SIG-M5 (cell line): Measurements from ENCODE around the gene RPLP2.

Experiments
- DNase-seq: peaks from one replicate; lab custom pipeline; 2025; lab: John Stamatoyannopoulos, UW

RPLP2 gene

DNA sequence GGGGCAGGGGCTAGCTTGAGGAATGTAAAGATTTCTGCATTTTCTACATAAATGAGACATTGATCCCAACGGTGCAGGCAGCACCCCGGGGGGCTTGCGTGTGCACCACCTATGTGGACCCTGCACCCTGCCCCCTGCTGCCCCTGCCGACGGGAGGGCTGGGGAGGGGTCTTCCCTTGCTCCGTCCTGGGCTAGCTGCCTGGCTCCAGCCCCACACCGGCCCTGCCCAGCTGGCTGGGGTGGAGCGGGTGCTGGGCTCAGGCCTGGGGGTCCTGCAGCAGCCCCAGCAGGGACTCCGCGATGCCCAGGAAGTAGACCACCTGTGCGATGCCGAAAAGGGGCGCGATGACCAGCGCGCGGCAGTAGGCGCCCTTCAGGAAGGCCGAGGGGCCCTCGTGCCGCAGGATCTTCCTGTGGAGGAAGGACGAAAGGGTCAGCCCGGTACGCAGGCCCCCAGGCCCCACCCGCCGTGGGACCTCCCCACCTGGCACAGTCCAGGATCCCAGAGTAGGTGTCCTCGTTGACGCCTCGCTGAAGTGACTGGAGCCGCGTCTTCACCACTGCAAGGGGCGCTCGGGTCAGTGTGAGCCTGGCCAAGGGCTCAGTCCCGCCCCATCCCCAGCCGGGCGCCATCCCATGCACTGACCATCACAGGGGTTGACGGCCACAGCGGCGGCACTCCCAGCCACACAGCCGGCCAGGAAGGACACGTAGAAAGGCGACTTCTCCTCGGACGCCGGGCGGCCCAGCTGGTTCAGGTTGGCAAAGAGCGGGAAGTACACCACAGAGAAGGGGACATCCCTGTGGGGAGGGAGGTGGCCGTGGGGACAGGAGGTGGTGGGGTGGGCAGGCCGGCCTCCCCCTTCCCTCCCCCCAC, 17.9 kb upstream of the RPLP2 start:
- no peak for DNase-seq

DNA sequence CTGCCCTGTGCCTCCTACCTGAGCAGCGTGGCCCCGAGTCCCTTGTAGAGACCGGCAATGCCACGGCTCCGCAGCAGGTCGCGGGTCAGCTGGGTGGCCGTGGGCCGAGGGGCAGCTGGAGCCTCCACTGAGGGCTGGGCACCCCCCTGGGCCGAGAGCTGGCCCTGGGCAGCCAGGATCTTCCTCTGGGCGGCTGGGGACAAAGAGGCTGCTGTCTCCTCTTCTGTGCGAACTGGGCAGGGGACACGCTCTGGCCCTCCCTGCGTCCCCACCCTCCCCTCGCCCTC, 17.3 kb upstream of the RPLP2 start:
- no peak for DNase-seq

DNA sequence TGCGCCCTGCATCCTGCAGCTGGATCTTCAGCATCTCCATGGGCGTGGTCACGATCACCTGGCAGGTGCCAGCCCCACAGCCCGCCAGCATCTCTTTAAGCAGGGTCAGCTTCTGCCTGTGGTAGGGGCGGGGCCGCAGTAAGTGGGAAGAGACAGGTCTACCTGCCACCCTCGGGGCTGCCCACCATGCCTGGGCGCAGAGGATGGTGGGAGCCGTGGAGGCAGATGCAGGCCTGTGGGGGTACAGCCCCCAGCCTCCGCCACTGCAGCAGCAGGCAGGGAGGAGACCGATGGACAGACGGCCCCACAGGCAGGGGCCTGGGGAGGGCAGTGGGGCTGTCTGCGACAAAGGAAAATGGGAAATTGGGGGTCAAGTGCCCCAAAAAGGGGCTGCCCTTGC, 16.9 kb upstream of the RPLP2 start:
- no peak for DNase-seq

DNA sequence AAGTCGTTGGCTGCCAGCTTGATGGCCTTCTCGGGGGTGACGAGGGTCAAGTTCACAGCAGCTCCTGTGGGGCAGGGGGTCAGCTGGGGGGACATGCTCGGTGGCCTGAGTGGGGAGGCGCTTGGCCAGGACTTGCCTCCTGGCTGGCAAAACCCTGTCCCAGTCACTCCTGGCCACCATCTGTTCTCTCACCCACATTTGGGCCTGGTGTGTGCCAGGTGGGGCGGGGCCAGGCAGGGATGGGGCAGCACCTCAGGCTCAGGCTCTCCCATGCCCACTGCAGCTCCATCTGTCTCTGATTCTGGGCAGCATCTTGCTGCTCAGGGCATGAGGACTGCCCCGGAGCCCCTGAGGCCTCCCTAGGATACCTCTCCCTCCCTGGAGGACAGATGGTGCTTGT, 16.2 kb upstream of the RPLP2 start:
- no peak for DNase-seq

DNA sequence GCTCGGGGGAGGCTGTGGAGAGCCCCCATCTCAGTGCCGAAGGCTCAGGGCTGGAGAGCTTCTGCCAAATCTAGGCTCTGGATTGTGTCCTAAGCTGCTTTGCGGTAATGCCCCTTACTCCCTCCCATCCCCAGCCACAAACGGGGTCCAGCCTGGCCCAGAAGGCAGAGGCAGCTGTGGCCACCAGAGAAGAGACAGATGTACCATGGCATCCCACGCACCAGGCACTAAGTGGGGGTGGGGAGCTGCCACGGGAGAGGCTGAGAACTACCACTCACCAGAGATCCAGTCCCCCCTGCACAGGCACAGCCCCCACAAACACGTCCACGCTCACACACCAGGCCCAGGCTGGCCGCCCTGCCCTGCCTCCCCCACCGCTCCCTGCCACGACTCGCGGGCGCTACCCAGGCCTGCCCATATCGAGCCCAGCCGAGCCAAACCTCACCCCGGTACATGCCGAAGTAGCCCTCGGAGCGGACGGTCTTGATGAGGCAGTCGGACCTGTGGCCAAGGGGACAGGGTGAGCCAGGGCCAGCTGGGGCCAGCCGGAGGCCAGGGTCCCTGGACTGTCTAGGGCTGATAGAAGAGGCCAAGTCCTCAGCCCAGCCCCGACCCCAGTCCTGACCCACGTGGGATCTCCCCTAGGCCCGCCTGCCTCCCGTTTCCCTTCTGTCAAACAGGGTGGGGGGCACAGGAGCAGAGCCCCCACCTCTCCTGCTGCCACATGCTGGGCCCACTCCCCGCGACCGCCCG, 15.6 kb upstream of the RPLP2 start:
- no peak for DNase-seq

DNA sequence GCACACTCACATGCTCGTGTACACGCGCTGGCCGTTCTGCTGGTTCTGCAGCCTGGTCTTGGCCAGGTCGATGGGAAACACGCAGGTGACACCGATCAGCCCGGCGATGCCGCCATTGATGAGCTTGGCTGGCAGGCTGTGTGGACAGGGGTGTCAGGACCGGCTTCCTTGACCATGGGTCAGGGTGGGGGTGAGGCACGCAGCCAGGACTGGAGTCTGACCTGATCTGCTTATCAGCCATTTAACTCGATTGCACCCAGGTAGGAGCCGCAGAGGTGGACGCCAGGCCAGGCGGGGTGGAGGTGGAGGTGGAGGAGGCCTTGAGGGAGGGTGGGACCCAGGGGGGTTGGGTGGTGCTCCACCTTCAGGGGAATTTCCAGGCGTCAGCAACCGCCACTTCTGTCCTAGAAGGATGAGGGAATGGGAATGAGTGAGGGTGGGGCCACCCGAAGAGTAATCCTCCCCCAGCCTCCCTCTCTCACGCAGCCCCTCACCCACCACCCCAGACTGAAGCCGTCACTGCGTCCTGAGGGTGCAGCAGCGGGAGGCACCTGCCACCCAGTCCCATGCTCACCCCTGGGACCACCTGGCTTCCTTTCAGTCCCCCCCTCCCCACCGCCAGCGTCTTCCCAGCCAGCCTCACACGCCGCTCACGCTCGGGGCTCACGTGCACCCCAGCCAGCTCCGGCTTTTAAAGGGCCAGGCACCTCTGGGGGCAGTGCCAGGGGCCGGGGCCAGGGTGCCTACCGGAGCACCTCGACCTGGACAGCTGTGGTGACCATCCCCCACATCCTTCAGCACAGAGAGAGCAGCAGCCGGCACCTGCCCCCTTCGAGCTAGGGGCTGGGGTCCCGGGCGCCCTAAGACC, 14.8 kb upstream of the RPLP2 start:
- DNase-seq = no peak

DNA sequence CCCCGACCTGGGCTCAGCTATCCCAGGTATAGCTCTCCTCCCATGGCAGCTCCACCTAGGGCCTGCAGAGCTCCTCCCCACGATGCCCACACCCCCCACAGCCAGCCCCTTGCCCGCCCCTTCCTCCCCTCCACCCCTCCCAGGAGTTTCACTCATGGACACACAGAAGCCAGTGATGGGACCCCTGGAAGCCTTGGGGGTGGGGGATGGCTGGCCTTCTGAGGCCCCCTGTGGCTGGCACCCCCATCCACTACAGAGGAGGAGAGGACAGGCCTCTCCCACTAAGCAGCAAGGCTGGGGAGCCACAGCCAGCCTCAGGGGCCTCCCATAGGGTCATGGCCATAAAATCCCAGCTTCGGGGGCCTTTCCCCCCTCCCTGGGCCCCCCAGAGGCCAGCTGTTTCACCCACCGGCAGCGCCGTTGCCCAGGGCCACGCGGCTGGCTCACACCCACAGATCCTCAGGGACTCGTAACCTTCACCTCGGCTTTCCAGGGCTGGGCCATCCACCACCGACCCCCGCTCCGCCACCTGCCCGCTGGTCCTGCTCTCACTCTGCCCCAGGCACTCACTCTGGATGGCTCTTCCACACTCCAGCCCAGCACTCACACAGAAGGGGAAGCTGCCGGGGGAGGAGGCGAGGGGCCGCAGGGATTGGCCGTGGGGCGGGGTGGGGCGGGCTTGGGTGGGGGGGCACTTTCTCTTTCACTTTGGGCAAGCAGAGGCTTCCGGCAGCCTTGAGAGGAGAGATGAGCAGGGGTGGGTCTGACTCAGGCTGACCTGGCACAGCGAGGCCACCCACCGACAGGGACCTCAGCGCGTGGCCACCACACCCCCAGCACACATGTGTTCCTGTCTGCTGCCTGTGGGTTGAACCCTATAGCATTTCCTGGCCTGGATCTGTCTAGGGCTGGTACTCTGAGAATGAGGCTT, 13.9 kb upstream of the RPLP2 start:
- DNase-seq = no peak

DNA sequence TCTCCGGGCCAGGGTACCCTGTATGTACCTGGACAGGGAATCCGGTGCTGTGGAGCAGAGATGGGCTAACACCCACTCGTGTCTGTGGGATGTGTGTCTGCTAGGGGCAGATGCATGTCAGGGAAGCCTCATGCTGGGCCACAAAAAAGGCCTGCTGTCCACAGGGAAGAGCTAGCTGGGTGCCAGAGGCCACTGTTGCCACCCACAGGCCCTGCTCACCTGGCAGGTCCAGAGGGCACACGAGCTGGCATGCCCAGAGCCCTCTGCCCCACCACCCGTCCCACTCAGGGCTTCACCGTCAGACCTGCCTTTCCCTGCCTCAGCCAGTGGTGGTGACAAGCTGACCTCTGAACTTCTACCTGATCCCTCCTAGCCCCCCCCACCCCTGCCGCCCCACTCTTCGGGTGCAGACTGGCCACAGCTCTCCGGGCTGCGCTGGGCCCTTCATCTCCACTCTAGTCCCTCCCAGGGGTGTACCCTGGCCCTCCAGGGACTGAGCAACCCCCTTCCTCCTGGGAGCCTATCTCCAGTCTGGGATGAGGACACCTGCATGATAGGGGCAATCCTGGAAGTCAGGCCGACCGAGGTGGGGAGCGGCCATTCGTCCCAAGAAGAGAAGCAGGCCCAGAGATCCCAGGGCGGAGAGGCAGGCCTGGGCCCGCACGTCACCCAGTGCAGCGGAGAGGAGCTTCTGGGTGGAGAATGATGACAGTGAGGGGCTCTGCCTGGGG, 13.0 kb upstream of the RPLP2 start:
- DNase-seq = no peak

DNA sequence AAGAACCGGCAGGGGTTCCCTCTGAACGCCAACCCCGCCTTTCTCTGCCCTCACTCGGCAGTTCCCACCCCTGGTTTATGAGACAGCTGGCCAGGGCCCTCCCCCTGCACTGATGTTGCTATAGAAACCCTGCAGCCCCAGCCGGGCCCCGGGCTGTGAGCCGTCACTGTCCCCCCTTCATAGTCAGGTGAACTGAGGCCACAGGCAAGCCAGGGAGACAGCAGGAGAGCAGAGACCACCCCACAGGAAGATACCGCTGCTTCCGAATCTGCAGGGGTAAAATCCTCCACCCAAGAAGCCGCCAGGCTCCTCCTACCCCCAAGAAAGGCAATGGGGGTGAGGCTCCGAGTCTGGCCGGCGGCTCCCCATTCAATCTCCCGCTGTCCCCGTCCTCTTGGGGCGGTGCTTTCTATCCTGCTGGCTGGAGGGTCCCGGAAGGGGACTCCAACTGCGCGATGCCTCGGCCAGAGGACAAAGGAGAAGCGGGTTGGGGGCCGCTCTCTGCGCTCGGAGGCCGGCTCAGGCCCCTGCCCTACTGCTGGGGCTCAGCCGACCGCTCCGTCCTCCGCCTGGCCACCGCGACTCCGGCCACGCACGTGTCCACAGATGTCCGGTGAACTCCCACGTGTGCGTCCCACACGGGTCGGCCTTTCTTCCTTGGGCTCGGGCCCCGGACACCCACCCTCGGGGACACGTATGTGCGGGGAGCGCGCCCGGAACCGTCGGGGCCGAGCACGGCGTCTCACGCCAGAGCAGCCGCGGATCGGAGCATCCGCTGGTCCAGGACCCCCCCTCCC, 12.3 kb upstream of the RPLP2 start:
- peak; percentile 67 for DNase-seq

DNA sequence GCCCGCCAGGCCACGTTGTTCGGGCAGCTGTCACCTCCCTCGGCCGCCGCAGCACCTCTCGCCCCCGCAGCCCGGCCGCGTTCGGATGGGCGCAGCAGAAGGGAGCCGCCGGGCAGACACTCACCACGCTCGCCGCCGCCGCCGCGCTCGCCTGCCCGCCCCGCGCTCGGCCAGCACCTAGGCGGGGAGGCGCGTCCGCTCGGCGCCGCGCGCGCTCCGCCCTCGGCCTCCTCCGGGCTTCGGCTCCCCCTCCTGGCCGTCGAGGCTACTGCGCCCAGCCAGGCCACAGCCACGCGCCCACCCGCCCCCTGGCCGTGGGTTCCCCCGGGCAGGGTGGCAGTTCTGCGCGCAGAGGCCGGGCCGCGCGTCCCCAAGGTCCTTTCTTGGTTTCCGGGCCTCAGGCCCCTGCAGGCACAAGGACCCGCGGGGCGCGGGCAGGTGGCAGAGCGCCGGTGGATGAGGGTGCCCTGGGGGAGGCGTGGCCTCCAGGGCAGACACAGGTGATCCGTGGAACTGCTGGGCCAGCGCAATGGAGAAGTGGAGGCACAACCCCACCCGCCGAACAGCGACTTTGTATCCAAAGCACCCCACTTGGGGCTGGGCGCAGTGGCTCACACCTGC, 11.6 kb upstream of the RPLP2 start, which contains the start of gene SLC25A22:
Gene SLC25A22, minus strand, starts transcription at position 189 of the 621 bp plus-strand sequence. CDS start 3,275 bp downstream, outside the sequence.
- no peak for DNase-seq

DNA sequence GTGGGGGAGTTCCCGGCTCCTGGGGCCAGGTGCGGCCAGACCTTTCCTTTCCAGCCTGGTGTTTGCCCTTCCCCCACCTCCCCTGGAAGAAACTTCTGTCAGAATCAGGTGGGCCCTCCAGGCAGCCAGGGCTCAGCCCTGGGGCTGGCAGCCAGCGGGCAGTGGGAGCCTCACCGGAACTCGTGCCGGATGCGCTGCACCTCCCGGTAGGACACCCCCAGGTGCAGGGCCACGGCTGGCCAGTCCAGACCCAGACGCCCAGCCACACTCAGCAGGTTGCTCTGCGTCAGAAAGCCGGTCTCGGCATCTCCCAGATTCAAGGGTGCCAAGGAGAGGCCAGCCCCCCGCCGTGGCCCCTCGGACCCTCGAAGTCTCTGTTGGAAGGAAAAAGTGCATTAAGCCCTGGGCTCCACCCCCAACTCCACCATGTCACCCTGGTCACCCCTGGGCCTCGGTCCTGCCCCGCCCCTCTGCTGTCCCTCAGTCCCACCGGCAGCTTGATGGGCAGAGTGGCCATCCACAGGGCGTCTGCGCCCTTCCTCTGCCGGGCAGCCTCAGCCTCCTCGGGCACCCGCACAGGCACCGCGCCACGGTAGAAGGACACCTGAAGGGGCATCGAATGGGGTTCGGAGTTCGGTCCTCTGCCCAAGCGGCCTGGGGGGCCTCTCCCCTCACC, 10.0 kb upstream of the RPLP2 start:
- DNase-seq = no peak

DNA sequence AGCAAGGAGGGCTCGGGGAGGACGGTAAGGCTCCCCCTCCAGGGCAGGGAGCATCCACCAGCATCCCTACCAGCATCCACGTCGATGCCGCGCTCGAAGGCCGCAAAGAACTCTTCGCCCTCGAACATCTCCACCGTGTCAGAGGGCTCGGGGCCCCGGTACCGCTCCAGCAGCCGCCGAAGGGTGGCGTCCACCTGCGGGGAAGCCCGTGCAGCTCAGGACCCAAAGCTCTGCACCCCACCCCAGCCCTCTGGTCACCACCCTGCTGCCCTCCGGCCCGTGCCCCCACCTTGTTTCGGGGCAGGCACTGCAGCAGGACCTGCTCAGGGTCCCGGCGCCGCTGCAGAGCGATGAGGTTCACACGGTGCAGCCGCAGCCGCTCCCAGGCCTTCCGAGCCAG, 9.3 kb upstream of the RPLP2 start:
- DNase-seq = no peak

DNA sequence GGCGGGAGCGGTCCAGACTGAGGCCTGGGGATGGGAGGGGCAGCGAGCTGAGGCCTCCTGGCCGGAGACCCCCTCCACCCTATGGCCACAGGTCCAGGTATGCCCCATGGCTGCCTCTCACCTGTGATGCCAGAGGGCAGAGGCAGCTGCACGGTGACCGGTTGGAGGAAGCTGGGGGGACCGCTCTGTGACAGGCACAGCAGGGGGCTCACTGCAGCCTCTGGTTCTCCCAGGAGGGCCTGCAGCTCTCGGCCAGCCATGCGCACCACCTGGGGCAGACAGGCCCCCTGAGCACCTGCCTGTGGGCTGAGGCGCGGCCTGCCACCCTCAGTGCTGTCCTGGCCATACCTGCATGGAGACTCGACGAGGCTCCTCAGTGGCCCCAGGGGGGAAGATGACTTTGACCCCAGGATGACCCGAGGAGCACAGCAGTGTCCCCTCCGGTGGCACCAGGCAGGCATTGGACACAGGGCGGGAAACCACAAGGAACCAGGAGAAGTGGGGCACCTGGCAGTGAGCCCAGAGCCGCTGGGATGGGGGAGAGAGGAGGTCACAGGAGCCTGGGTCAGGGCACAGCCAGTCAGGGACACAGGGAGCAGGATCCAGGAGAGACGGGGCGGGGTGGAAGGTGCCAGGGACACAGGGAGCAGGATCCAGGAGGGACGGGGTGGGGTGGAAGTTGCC, 8.5 kb upstream of the RPLP2 start:
- no peak for DNase-seq

DNA sequence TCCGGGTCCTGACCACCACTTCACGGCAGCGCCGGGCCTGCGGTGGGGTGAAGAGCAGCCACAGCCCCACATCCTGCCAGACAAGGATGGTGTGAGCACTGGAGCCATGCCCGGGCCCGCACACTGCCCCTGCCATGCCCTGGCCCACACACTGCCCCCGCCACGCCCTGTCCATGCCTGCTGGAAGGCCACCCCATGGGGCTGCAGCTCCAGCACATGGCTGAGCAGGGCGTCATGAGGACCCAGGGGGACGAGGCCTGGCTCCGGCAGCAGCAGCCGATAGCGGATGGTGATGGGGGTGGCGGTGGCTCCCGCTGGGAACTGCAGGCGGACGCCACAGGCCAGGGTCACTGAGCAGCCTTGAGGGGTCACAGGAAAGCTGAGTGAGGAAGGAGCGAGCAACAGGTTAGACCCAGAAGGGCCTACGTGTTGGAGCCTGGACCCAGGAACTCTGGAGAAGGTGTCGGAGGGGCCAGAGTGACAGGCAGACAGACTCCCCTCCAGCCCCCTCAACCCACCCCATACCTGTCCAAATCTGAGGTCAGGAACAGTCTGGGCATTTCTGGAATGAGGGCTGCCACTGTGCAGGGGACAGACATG, 7.6 kb upstream of the RPLP2 start:
- no peak for DNase-seq

DNA sequence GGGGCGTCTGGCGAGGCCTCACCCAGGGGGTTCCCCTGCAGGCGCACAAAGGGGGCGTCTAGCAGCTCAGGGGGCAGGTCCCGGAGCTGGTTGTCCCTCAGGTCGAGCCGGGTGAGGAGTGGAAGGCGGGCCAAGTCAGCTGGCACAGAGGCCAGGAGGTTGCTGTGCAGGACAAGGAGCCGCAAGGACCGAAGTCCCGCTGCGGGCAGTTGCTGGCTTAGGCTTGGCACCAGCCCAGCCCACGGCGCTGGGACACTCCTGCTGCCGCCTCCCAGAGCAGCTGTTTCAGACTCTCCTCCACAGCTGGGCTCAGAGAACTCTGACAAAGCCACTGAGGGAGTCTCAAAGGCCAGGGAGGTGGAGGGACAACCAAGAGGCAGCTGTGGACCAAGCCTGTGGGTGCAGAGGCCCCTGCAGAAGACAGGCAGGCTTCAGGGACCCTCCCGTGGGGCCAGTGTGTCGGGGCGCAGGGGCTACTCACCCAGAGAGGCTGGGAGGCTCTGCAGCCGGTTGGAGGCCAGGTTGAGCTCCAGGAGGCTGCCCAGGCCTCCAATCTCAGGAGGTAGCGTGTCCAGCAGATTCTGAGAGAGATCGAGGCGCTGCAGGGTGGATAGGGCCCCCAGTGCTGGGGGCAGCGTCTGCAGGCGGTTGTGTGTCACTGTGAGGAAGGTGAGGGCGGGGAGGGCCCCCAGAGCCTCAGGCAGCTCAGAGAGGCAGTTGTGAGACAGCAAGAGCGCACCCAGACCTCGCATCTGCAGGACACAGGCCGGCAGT, 6.9 kb upstream of the RPLP2 start:
- DNase-seq = no peak

DNA sequence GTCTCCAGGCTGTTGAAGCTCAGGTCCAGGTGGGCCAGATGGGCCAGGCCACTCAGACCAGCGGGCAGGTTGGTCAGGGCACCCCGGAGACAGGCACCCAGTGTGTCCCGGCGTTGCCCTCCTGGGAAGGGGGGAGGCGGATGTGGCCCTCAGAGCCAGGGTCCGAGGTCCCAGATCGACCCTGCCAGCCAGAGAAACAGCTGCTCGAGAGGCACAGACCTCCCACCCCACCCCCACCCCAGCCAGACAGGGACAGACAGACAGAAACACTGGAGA, 6.4 kb upstream of the RPLP2 start:
- no peak for DNase-seq
